Head of caudate nucleus (tissue), 42 donors: ENCODE data around the gene KCNIP4.

Experiments
- DNase-seq, 42 donors: peaks; one replicate each; pipeline versions ENCODE4 v3.0.0 to v3.0.0-alpha.2; 2020 to 2021; ENCODE audit warnings: mixed read lengths in 7 of 42
- intact Hi-C: fragments of 100-400 bp; cut with DNase I; formaldehyde crosslinking; loops from one replicate; pipeline ENCODE4 v1.15.0; 2022

The KCNIP4 gene

DNA sequence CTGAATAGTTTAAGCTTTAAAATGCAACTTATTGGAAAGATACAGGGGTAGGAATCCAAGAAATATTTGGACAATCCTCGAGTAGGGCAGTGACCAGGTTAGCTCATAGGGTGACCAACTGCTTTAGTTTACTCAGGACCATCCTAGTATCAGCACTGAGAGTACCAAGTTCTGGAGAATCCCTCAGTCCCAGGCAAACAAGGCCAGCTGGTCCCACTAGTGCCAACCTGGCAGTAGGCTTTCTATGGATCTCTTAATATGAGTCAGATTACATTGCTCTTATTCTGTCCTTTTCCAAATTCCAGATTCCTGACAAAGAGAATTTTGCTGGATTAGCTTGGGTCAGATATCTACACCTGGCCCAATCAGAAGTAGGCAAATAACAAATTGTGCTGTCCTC is 493.7 kb downstream of the KCNIP4 start:
- no peak for DNase-seq
- intact Hi-C loops = no loop called here

DNA sequence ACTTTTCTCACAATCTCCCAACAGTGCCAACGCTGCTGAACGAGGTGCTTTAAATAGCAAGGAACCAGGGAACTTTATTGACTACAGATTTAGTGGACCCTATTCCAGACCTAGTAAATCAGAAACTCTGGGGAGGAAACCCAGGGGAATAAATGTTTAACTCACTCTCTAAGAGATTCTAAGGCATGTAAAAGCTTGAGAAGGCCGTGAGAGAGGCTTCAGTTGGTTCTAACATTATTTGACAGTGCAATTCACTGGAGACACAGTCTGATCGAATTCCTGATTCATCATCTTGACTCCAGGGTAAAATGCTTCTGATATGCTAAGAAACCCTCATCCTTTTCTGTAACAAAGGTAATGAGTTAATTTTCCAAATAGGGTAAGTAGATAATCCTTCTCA is 494.4 kb downstream of the KCNIP4 start:
- no peak for DNase-seq
- intact Hi-C loops = no loop called here

DNA sequence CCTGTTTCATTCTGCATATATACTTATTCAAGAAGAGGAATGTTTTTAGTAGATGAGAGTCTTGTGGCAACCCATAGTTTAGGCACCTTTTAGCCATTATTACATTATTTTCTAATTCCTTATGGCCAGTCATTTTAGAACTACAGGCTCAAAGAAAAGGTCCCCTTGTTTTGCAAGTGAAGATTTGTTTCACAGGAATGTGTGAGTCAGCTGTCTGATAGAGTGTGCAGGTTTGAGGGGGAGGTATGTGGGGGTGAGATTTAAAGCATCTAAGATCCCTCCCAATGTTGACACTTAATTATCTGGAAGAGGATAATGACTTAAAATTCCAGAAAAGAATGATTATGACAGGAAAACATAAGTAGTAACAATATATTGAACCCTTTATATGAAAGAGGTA is 495.6 kb downstream of the KCNIP4 start:
- intact Hi-C loops = no loop called here
- DNase-seq = peak in 6 of 42 donors; percentile 11 to 26 (median 18)

DNA sequence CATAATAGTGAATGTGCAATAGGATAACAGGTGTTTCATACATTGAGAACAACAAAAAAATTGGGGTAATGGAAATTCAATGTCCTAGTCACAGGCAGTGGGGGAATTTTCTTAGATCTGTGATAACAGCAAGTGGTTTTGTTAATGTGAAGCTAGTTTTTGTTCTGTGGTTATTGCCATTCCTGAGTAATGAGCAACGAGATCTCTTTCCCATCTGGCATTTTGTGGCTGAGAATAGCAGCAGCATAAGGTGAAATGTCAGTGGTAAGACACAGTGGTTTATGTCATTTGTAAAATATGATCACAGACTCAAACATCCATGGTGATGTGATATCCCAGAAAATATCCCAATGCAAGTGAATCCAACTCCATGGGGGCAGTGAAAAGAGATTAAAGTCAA is 497.5 kb downstream of the KCNIP4 start:
- DNase-seq = no peak
- intact Hi-C loops = no loop called here

DNA sequence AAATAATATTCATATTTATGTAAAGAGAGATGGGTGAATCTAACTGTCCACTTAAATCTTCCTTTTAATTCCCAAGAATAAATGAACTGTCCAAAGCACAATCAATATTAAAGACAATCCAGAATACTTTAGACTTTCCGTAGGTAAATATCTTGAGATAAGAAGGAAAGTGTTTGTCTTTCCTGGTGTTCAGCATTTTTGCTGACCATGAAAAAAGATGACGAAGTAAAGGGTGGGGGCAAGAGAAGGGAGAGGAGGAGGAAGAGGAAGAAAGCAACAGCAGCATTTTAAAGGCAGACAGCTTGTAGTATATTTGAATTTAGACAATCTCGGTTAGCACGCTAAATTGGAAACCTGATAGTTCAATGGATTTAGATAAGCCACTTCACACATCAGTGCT is 498.2 kb downstream of the KCNIP4 start:
- intact Hi-C loops = no loop called here
- DNase-seq = no peak

DNA sequence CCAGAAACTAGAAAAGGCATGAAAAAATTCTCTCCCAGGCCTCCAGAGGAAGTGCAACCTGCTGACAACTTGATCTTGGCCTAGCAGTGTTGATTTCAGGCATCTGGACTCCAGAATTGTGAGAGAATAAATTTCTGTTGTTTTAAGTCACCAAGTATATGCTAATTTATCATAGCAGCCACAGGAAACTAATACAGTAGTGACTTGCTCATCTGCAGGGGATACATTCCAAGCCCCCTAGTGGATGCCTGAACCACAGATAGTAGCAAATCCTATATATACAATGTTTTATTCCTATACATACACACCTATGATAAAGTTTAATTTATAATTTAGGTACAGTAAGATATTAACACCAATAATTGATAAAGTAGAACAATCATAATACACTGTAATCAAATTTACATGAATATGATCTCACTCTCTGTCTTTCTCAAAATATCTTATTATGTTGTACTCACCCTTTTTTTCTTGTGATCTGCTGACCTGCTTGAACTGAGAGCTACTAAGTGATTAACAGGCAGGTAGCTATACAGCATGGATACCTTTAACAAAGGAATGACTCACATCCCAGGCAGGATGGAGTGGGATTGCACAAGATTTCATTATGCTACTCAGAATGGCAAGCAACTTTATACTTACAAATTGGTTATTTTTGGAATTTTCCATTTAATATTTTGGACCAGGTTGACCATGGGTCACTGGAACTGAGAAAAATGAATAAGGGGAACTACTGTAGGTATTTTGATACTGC is 501.1 kb downstream of the KCNIP4 start:
- intact Hi-C loops = no loop called here
- DNase-seq = peak in 19 of 42 donors; percentile 10 to 73 (median 40)

DNA sequence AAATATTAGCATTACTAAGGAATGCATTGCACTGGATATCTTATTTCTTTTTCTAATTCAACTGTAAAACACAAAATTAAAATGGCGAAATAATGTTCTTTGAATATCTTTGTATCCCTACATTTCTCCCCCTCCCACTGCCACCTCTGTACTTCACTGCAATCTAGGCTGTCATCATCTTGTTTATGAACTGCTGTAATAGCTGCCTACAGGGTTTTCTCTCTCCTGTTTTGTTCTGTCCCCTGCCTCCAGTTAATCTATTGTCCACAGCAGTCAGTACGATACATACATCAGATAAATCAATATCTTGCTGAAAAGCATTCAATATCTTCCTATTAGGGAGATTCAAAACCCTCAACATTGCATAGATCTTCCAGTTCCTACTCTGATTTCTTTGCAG is 528.4 kb downstream of the KCNIP4 start:
- no peak for DNase-seq
- intact Hi-C loops = no loop called here

DNA sequence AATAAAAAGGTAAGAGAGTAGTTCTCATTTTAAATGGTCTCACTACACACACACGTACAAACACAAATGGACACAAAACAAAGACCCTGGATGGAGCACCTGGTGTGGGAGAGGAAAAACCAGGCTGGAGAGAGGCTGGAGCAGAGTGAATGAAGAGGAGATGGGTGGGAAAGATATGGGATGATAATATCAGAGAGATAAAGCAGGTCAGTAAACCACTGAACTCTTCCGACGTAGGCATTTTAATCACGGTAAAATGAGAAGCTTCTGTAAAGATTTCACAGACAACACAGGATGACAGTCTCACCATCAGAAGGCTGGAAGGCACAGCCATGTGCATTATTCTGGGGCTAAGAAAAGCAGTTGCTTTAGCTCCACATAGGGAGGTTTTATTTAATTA is 532.8 kb downstream of the KCNIP4 start:
- intact Hi-C loops = no loop called here
- DNase-seq = no peak

DNA sequence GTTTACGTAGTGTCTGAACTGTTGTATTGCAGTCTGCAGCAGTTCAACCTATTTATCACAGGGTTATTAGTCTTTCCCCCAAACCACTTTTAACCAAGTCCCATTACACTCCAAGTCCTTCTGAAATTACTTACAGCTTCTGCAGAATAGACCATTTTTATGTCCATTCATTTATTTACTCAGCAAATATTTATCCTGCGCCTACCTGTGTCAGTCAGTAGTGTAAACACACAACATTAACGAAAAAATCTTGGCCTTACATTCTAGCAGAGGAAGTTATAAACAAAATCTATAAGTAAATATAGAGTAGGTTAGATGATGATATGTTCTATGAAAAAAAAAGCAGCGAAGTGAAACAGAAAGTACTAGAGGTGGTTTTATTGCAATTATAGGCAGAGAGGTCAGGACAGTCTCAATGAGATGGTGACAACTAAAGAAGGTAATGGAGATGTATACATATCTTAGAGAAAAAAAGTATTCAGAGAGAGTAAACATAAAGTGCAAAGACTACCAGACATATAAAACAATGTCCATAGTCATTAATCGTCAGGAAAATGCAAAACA is 534.7 kb downstream of the KCNIP4 start:
- intact Hi-C loops = no loop called here
- no peak for DNase-seq

DNA sequence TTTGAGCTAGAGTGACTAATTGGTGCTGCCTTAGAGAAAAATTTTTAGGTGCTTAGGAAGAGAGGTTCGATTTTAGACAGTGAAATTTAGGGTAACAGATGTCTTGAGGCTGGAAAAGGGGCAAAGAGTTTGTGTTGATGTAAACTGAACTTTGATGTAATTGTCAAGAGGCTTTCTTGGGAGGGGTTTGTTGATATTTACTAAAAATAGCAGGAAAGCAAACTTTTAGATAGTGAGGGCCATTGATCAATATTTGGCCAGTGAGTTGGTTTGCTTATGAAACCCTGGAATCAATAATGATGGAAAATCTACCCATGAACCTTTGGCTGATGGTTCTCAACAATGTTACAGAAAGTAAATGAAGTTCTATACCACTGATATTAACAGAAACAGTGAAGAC is 537.5 kb downstream of the KCNIP4 start:
- intact Hi-C loops = no loop called here
- DNase-seq = no peak

DNA sequence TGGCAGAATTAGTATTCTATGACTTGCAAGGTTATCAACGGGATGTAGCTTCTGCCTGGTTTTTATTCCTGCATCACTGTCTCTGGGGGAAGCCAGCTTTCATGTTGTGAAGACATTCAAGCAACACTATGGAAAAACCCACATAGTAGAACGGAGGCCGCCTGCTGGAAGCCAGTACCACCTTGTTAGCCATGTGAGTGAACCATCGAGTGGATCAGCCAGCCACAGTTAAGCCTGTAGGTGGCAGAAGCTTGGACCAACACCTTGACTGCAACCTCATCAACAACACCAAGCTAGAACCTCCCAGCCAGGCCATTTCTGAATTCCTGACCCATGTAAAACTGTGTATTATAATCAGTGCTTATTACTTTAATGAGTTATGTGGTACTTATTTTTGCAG is 538.2 kb downstream of the KCNIP4 start:
- no peak for DNase-seq
- intact Hi-C loops = no loop called here

DNA sequence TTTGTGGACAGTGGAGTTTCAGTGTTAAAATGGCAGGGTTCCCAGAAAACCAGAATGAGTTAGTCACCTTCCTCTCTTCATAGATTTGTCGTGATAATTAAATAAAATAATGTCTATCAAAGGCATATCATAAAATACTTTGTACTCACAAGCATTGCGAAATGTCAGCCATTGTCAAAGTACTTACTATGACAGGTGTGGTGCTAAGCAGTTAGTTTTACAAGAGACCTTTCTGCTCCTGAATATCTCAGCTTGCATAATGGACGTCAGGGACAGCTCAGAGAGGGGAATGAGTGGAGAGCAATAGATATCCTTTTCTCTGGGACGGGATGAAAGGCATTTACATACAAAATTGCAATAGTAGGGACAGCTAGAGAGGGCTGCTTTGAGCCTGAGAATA is 560.9 kb downstream of the KCNIP4 start:
- no peak for DNase-seq
- intact Hi-C loops = no loop called here

DNA sequence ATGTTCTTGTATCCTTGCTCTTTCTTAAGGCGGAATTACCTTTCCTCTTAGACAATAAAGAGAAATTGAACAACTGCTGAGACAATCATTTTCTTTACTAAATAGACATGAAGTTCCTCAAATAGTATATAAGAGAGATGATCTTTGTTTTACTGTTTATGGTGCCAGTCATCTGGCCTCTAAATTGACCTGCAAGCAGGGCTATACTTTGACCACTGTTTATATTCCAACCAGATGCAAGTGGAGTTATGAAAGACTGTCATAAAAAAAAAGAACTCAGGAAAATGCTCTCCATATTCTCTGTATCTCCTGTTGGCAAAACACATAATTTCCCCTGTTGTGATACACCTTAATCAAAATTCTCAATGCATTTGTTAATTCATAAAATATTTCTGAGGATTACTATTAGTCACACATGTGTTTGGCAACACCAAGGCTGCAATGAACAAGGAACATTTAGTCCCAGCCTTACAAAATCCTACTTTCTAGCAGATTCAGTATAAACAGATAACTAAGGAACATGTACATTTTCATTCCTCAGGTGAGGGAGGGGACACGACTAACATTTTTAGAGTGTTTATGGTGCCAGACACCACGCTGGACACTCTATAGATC is 562.3 kb downstream of the KCNIP4 start:
- intact Hi-C loops = no loop called here
- no peak for DNase-seq

DNA sequence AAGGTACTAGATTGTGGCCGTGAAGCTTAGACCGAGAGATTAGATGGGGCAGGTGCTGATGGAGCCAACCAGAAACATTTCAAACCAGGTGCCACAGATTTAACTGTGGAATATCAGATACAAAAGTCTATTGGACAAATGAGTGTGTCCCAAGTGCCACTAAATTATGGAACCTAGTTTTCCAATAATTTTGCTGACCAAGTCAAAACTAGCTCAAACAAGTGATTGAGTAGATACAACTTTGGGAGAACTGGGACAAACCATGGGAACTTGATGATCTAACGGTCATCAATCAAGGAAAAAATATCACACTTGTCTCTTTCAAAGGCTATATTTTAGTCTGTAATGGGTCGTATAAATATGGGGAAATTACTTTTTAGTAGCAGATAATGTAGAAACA is 562.9 kb downstream of the KCNIP4 start:
- no peak for DNase-seq
- intact Hi-C loops = no loop called here

DNA sequence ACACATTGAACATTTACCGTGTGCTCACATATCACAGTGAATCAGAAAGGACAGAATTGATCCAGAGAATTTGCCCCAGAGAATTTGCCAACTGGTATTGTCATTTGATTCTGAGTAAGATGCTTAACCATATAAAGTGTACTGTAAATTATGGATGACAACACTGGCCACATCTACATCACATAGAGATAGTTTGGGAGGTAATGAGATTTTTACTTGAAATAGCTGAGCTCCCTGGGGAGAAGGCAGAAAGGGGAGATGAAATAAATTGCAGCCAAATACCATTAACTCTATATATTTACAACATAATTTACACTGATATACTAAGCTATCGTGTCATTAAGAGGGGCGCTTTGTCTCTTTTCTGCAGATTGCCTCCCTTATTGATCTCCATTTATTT is 564.0 kb downstream of the KCNIP4 start:
- intact Hi-C loops = no loop called here

DNA sequence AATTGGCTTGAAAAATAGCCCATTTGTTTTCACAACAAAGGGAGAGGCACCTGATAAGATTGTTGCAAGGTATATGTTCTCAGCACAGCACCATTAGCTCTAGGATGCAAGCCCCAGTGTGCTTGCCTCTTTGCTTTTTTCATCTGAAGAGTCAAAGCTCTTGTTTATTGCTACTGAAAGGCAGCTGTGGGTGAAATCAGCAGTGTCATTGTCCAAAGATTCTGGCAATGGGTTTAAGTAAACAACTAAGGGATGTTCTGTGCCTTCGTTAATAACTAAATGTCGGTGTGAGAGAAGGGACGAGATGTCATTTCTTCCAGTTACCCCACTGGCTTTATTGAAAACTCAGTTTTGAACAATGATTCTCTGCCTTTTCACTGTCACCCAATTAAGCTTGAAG is 567.7 kb downstream of the KCNIP4 start:
- intact Hi-C loops = no loop called here
- DNase-seq = peak in 18 of 42 donors; percentile 1 to 54 (median 30)

More for the DNA sequence above, 564.0 kb downstream of the KCNIP4 start:
- no peak for DNase-seq

DNA sequence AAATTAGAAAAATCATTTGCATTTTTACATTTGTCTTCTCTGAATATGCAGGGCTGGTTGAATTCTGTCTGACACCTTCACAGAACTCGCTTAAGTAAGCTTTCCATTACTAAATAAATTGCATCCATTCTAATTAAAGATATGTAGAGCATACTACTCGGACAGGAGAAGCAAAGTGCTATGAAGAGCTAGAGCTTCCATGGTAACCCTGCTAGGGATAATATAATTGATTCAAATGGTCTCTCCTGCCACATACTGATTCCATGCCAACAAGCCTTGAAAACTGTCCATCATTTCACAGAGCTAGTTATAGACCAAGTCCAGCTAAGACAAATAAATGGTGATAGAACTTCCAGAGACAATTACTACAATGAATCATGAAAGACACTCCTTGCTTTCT is 571.5 kb downstream of the KCNIP4 start:
- intact Hi-C loops = no loop called here
- DNase-seq = no peak

DNA sequence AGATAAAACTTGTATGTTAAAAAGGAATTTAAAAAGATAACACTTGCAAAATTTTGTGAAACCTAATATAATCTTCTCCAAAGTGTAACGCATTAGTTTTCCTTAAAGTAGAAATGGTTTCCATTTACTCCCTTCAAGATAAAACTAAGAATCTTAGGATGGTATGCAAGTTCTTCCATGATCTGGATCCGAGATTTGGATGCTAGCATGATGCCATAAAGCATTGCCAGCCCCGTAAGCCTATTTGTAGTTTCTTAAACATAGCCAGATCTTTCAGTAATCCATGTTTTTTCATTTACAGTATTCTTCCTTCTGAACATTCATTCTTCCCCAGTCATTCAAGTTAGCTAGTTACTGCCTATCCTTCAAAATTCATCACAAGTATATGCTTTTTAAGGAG is 572.4 kb downstream of the KCNIP4 start:
- intact Hi-C loops = no loop called here

DNA sequence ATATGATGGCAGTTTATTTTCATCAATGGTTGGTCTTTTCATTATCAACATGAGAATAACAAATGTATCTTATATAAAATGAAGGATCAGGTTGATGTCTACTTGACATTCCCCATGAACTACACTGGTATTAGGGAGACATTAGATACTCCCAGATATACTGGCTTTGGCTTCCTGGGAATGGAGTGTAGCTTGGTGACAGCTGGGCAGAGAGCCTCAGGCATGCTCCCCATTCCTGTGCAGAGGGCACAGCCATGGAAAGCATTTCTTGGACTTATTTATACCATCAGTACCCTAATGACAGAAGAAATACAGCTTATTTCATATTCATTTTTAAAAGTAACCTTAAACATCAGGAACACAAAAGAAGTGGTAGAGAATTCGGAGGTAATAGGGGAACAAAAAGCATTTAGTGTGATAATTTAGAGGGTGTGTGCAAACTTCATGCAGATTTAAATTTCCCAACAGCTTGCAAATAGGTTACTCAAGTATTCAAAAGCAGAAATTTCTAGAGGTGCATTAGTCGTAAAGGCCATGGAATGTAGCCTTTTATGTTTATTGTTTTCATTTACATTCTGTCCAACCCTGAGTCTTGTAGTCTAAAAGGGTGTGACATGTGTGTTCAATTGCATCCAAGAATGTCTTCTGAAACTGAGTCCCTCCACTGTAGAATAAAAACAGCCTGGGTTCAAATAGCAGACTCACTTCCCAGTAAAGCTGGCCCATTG is 573.8 kb downstream of the KCNIP4 start:
- no peak for DNase-seq

More for the DNA sequence above, 572.4 kb downstream of the KCNIP4 start:
- no peak for DNase-seq

DNA sequence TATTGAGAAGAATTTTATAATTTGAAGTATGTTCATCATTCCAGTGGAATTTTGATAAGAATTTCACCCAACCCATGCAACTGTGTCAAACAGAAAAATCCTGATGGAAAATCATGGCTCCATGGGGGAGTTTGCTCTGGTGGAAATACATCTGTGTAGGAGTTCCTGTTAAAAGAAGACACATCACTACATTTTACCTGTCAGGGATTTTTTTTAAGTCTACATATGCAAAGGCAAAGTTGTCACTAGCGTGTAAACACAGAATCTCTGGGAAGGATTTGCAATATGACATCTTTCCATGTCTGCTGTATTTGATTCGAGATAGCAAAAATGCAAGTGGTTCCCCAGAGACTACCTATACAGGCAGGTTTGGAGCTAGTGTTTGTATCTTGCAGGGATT is 581.0 kb downstream of the KCNIP4 start:
- intact Hi-C loops = no loop called here
- peak in 12 of 42 donors; percentile 3 to 56 (median 30) for DNase-seq

More for the DNA sequence above, 573.8 kb downstream of the KCNIP4 start:
- intact Hi-C loops = no loop called here
